ENCODE data around the gene LELP1. TPM values are rescaled to one million over a fixed set of nuclear protein-coding genes. Genes with fewer than 3 reads are reported as not detected.

The LELP1 gene
- total RNA-seq, 1 experiment from 2014 or later: not detected

DNA sequence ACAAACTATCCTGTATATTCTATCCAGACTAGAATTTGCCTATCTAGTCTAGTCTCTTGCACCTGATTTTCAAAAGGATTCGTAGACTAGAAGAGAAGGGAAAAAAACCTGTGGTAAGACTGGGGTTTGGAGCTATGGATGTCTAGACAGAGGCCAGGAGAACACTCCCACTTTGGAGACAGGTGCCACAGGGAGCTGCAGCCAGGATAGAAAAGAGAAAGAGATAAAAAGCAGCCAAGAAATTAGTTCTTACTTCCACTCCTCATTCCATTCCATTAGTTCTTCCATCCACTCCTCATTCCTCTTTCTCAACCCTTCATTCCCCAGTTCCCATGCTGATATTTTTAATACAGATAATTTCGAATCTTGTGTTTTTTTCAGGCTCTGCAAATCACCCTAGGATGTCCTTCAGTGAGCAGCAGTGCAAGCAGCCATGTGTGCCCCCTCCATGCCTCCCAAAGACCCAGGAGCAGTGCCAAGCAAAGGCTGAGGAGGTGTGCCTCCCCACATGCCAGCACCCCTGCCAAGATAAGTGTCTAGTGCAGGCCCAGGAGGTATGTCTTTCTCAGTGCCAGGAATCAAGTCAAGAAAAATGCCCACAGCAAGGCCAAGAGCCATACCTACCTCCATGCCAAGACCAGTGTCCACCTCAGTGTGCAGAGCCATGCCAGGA is 14.7 kb downstream of the LELP1 start:
- no CpG with 5 or more reads among the region's 2 CpGs for WGBS (ENCODE audit: extremely low coverage, insufficient read length, low lambda C conversion rate)
- Histone ChIP-seq H3K23ac (ENCODE audit: insufficient read length, low read depth, low read length) (no peak overlapping the region), H2BK120ac (ENCODE audit: low read depth, low read length, poor library complexity, severe bottlenecking) (no peak overlapping the region), H2BK5ac (ENCODE audit: insufficient read length, low read length) (no peak overlapping the region), H4K8ac (replicated peaks; ENCODE audit: insufficient read length, low read depth, low read length) (no peak overlapping the region), H4K20me1 (ENCODE audit: control insufficient read depth, insufficient read depth, insufficient read length) (no peaks in the 10 kb centered on the region), H3K56ac (ENCODE audit: insufficient read length, low read depth, low read length) (no peak overlapping the region), H3K23me2 (ENCODE audit: insufficient read length, low read depth, low read length, poor library complexity, severe bottlenecking) (no peaks in the 10 kb centered on the region), H2BK12ac (ENCODE audit: insufficient read length, low read depth, low read length) (no peak overlapping the region), H3K9ac (ENCODE audit: extremely low read depth, insufficient read length, low read length) (no peak overlapping the region), H2AFZ (ENCODE audit: low read length) (no peak overlapping the region), H4K5ac (ENCODE audit: insufficient read length, low read depth, low read length) (no peak overlapping the region), H3K79me1 (ENCODE audit: insufficient read depth, low read depth, low read length, poor library complexity, severe bottlenecking) (no peaks in the 10 kb centered on the region), H2BK20ac (ENCODE audit: low read depth, low read length, poor library complexity, severe bottlenecking) (no peak overlapping the region), H3K18ac (ENCODE audit: insufficient read length, low read depth, low read length) (no peak overlapping the region), H3K14ac (ENCODE audit: insufficient read depth, low read length) (no peak overlapping the region), H3K9me3 (ENCODE audit: control insufficient read depth, low read depth, low read length) (no peaks in the 10 kb centered on the region), H3K27ac (ENCODE audit: insufficient read length, low read depth, low read length) (no peak overlapping the region), H2AK5ac (ENCODE audit: insufficient read length, low read length) (no peak overlapping the region), H3T11ph (ENCODE audit: low read length) (no peak overlapping the region), H3K4me1 (ENCODE audit: insufficient read depth, low read length) (no peaks in the 10 kb centered on the region), H3K4ac (ENCODE audit: low read depth, low read length) (no peak overlapping the region), H4K91ac (ENCODE audit: insufficient read length, low read depth, low read length) (no peak overlapping the region), H3K79me2 (ENCODE audit: insufficient read depth, low read length) (no peaks in the 10 kb centered on the region), H3K27me3 (ENCODE audit: insufficient read depth, low read length) (no peaks in the 10 kb centered on the region), H2BK15ac (ENCODE audit: low read depth, low read length) (no peak overlapping the region), H3K4me2 (ENCODE audit: insufficient read depth, insufficient read length, low read length) (no peak overlapping the region)
- Mint-ChIP-seq H3K27me3 (ENCODE audit: low read depth) (peaks cover 15% of the 10 kb centered on the region), H3K27ac (no peak overlapping the region), H3K36me3 (ENCODE audit: insufficient read depth in 1 of 3, low read depth in 3 of 3) (no peaks in the 10 kb centered on the region), H3K9me3 (no peaks in the 10 kb centered on the region; a peak in 2 of 5 replicates), H3K4me1 (no peaks in the 10 kb centered on the region), H3K4me3 (no peak overlapping the region)
- no peak for DNase-seq
- TF ChIP-seq, protein P1, sequence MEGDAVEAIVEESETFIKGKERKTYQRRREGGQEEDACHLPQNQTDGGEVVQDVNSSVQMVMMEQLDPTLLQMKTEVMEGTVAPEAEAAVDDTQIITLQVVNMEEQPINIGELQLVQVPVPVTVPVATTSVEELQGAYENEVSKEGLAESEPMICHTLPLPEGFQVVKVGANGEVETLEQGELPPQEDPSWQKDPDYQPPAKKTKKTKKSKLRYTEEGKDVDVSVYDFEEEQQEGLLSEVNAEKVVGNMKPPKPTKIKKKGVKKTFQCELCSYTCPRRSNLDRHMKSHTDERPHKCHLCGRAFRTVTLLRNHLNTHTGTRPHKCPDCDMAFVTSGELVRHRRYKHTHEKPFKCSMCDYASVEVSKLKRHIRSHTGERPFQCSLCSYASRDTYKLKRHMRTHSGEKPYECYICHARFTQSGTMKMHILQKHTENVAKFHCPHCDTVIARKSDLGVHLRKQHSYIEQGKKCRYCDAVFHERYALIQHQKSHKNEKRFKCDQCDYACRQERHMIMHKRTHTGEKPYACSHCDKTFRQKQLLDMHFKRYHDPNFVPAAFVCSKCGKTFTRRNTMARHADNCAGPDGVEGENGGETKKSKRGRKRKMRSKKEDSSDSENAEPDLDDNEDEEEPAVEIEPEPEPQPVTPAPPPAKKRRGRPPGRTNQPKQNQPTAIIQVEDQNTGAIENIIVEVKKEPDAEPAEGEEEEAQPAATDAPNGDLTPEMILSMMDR (conservative IDR thresholded peaks at IDR 0.05): no peak

All from H9 (cell line).